HG02588 (cell line): ENCODE results near the gene ETV3L.

Source experiments
- ATAC-seq: cut with Tn5 transposase; IDR thresholded peaks from one replicate; pipeline ENCODE4 v1.9.1; 2021; ENCODE audit warnings: mild to moderate bottlenecking, moderate library complexity; ENCODE audit not compliant: unreplicated experiment

The ETV3L gene

DNA sequence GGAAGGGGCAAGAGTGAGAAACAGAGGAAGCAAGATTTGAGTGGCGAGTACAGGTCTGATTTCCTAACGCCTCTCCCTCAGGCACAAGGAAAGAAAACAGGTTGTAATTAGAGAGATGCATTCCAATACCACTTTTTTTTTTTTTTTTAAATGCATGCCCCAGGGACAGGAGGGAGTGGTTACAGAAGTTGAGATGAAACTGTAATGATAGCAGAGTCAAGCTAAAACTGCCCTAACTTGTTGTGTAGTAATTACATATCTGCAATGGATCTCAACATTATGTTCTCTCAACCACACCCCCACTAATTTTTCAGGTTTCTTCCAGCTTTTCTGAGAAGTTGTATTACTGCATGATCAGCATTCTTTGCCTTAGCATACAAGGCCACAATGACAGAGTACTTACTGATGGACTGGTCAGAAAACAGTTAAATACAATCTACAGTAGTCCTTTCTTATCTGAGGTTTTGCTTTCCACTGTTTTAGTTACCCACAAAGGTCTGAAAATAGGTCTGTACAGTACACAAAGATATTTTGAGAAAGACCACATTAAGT lies 33.1 kb upstream of the ETV3L start:
- no peak for ATAC-seq

DNA sequence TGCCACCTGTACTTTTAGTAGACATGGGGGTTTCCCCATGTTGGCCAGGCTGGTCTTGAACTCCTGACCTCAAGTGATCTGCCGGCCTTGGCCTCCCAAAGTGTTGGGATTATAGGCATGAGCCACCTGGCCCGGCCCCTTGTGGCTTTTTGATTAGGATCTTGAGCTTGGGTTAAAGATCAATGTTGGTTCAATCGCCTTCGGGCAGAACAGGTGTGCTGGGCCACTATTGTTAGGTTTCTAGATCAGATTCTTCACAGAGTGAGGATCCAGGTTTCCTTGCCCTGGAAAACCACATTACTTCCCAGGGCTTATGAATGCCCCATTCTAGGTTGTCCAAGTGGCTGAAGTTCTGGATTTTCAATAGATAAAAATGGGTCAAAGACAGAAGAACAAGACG lies 32.5 kb upstream of the ETV3L start:
- no peak for ATAC-seq

DNA sequence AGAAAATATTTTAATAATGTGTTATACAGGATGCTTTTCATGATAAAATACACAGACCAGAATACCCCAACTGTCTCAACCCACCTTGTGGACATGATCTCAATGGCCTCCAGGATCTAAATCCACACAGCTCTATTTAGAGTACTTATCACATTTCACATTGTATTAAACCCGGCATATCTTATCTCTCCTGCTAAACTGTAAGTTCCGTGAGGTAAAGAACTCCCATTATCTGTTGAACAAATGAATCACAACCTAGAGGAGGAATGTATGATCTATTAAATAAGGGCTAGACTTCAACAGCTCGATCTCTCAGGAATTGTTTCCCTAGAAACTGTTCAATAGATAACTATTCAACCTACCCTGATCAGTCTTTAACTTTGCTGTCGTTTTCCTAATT lies 31.7 kb upstream of the ETV3L start:
- no peak for ATAC-seq

DNA sequence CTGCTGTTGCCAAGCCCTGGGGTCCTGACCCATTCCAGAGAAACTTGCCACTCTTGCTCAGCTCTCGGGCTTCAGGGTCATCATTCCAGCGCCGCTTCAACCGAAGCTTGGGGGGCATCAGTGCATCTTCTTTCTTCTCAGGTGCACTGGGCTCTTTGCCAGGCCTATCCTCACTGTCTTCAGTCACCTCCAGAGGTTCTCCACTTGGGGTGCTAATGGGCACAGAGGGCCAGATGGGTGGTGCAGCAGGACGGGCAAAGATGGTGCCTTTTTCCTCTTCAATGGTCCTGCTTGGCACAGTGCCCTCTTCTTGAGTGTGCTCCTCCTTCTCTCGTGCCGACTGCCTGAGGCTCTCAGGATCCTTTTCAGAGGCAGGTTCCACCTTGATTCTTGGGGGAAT lies 25.2 kb upstream of the ETV3L start:
- no peak for ATAC-seq

DNA sequence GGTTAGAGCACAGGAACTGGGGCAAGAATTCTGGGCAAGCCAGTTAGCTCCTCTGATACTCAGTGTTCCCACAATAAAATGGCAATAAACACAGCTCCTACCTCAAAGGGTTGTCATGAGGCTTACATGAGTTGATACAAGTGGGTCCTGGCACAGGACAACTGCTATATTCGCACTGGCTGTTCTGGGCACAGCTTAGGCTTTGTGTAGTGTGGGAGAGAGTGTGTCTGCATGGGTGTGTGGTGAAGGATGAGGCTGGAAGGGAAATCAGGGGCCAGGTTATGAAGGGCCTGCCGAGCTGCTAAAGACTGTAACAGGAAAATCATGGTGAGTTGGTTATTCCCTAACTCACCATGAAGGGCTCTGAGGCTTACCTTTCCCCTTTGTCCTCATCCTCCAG lies 19.8 kb upstream of the ETV3L start:
- no peak for ATAC-seq

DNA sequence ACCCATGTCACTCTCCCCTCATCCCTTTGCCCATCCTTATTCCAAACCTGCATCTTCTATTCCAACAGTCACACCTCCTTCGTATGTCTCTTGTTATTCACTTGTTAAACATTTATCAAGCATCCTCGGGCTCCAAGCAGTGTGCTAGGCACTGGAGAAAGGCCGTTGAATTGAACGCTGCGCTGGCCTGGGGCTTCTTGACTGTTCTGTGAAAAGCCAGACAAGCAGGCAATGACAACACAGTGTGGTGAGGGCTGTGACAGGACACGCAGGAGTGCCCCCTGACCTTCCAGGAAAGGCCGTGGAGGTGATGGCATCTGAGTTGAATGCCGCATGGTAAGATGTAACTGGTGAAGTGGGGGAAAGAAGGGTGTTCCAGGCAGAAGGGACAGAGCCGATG lies 19.4 kb upstream of the ETV3L start:
- no peak for ATAC-seq

DNA sequence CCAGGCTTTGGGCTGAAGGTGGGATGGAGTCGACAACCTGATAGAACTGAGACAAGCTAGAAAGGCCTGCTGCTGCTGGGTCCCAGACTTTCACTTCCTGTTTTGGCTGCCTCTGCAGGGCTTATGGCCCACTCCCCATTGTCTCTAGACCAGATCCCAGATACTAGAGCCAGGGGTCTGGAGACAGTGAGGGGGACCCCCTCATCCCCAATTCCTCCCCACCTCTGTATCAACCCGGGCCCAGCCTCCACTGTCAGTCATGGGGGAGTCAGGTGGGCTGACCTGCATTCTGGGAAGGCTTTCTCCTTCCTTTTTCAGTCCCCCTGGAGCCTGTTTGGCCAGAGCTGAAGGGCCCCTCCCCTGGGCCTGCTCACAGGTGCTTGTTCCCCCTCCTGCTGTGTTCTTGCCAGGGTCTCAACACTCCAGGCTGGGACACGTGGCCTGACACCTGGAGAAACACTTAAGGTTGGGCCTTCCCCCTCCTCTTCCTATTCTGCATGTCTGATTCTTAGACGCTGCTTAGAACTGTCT lies 18.0 kb upstream of the ETV3L start:
- ATAC-seq, result peak; percentile 65

DNA sequence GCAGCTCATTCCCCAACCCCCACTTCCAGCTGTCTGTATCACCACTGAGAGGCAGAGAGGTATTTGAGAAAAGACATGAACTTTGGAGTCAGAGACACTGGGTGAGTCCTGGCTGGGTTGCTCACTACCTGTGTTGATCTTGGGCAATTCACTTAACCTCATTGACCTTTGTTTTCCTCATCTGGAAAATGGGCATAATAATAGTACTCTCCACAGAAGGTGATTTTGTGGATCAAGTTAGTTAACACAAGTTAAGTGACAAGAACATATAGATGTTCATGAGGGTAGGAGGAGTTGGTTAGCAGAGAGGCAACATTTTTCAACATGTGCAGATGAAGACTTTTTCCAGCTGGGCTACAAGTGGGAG lies 17.1 kb upstream of the ETV3L start:
- ATAC-seq, result no peak

DNA sequence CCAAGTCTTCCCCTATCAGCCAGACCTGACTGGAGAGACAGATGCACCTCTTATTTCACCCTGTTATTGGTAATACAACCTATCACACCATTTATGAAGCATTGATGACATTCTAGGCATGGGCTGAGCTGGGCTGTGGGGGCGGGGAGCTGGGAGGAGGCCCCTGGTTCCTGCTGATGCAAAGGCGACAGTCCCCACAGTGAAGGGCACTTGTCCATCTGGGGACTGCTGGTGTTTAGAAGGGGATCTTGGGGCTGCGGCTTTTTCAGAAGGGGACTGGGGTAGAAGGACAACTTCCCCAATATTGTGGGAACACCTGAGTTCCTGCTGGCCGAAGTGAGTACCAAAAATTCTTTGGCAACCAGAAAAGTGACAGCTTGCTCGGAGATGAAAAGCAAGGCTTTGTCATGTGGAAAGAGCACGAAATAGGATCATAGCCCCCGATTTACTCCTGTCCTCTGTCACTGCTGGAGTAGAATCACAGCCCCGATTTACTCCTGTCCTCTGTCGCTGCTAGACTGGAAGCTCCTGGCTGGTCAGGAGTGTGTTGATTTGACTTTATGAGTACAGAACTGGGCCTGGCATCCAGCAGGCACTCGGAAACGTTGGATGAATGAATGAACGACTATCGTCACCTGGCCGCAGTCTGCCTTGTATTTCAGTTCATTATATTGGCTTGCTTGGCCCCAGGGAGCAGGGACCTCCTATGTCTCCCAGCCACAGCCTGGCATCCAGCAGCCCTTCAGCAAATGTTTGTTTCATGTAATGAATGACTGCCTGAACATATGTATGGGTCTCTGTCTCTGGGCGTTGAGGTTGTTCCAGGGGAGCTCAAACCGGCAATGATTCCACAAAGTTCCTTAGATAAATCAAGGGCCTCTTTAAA lies 16.5 kb upstream of the ETV3L start:
- no peak for ATAC-seq

DNA sequence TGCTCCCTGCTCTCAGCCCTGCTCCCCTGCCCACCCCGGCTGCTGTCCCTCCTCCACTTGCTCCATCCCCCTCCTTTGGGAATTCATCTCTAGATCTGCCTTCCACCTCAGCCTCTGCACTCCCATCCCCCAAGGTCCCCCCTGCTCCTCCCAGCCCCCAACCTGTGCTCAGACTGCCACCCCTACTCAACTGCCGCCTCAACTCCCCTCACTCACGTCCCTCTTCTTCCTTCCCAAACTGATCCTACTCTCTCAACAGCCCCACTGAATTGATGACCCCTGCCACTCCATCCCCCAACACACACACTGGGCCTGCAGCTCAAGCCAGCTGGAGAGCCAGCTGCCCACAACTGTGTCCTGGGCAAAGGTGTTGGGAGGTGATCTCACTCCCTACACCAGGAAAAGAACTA lies 15.8 kb upstream of the ETV3L start:
- no peak for ATAC-seq

DNA sequence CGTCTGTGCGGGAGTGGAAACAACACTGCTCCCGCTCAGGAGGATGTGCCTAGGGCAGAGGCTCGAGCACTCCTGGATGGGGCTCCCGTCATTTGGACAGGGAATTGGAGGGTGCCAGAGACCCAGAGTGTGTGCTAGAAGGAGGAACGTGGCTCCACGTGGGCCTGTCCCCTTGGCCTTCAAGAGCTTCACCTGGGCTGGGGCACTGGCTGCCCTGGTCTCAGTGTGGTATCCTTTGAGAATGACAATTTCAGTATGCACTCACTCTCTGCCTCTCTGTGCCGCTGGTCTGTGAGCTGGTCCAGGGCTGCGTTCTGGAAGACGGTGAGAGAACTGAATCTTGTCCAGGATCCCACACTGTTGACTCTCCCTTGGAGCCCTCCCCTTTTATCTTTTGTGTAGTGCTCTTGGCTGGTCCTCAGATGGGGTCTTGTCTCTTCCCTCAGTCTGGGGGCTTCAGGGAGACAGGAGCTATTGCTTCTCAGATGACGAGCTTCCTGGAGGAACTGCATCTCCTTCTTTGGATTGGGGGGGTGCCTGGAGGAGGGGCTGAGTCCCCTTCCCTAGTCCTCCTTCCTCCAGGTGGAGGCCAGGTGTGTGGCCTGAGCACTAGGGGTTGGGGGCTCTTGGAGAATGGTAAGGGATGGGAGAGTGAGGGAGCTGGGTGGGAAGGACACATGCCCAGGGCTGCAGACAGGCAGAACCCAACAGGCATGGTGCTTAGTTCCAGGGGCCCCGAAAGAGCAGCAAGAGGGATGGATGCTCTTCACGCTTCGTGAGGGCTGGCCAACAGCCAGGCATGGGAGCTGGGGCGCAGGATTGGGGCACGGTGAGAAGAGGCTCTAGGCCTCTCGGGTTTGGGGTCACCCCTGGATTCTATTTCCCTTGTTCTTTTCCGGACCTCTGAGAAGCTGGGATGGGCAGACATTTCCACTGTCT lies 14.8 kb upstream of the ETV3L start:
- no peak for ATAC-seq

DNA sequence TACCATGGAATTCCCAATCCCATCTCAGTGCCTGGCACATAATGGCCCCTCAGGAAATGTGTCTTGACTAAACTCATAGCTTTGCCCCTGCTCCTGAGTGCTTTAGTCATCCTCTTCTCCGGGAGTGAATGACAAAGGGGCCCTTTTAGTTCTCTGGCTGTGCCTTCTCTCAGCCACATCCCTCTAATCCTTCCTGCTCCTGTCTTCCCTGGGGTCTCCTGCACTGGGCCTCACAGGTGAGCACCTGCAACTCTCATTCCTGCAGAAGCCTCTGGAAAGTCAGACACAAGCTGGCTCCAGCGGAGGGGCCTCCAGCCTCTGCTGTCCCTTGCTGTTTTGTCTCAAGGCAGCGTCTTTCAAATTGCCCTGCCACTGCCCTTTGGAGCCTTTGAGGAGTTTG lies 14.0 kb upstream of the ETV3L start:
- no peak for ATAC-seq

DNA sequence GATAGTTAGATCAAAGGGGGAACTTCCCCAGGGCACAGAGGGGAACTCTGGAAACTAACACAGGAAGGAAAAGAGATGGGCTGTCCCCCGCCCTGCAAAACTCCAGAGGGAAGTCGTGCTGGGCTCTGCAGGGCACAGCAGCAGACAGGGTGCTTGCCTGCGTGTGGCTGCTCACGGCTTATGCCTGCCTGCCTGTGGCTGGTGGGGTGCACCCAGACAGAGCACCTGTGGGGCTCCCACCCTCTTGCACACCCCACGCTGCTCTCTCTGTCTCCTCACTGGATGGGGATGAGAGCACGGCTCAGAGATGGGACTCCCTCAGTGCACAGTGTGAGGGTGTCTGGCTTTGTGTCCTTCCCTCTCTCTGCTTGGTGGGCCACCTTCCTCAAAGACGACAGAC lies 13.5 kb upstream of the ETV3L start:
- no peak for ATAC-seq

DNA sequence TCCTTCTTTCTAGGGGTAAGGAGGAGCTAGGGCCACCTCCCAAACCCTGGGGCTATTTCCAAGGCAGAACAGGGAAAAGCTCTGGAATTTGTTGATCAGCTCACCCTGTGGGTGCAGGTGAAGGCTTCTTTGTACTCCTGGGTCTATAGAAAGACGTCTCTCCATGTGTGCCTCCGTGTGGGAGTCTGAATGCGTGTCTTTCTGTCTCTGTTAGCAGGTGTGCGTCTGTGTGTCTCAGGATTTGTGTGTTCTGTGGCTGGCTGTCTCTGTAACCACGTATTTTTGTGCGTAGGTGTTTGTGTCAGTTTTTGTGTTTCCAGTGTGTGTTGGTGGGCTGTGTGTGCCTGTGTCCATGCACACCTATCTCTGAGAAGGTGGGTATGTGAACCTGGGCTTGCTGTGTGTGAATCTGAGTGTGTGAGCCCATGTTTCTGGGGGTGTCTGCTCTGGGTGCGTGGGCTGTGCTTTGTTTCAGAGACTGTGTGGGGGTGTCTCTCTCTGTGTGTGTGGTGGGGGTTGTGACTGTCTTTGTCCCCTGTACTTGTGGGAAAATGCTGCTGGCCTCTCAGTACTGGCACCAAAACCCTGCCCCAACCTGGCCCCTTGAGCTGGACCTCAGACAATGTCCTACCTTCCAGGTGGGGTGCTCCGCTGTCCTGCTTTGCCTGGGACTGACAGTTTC lies 12.7 kb upstream of the ETV3L start:
- no peak for ATAC-seq

DNA sequence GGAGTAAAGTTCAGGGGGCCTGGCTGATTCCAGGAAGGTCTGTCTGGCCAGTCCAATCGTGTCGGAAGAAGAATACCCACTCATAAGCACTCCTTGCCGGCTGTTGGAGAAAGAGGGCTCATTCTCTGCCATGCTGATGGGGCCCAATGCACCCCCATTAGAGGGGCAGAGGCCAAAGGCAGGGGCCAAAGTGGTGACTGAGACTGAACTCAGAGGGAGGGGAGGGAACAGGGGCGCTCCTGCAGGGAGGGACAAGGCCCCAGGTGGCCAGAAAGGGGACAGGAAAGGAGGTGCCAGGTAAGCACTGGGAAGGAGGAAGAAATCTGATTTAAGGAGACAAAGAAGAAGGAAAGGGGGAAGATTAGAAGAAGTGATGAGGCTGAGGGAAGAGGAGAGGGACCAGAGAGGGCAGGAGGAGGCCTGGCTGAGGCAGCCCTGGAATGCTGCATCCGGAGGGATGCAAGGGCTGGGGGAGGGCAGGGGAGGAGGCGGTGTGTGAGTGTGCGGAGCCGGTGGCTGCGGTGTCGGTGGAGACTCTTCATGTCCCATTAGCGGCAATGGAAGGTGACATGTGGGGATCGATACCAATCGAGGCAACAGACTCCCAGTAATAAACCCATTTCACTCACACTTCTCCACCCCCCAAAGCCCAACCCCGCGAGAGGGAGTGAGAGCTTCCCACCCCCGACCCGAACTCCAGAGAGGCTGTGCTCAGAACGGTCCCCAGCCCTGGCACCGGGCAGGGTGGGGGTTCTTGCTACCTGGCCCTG lies 12.0 kb upstream of the ETV3L start:
- ATAC-seq, result no peak

DNA sequence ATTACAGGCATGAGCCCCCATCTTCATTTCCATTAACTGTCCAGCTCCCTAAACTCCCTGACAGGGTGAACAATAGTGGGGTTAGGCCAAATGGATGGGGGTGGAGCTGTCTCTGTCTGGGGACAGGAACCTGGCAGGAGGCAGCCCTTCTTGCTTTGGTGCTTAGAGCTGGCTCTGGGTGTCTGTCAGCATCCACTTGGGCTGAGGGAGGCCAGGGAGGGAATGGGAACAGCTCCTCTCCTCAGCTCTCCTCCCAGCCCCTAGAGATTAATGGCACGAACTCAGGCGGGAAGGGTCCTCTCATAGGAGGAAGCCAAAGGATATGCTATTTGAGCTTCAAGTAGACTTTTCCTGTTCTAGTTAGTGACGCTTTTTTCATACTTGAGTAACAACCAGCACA lies 11.1 kb upstream of the ETV3L start:
- ATAC-seq, result no peak

DNA sequence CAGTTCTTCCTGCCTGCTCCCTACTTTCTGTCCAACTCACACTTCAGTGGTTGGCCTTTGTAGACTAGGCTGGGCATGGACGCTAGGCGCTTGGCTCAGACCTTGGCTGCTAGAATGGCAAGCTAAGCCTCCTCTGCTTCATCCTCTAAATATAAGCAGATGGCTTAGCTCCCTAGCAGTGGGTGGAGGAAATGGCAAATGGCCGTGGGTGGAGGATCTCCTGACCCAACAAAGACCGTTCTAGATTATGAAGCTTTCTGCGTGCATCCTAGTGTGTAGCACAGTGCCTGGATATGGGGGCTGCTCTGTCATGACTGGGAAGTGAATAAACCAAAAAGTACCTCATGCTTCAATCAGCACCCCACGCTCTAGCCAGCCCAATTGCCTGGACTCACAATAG lies 10.4 kb upstream of the ETV3L start:
- ATAC-seq, result no peak

DNA sequence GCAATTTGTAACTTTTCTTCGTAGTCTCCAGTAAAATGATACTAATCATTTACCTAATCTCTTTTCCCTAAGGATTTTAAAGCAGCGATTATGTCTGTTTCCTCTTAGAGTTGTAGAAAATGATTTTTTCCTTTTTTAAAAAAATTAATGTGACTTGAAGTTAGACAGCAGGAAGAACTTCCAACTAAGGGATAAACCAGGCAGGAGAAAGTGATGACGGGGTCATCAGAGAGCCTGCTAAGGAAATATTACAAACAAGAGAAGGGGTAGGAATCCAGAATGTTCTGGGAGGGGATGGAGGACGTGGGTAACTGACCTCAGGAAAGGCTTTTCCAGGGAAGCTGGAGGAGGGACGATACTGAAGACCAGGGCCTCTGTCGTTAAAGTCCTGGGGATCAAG lies 8.8 kb upstream of the ETV3L start:
- ATAC-seq, result no peak

DNA sequence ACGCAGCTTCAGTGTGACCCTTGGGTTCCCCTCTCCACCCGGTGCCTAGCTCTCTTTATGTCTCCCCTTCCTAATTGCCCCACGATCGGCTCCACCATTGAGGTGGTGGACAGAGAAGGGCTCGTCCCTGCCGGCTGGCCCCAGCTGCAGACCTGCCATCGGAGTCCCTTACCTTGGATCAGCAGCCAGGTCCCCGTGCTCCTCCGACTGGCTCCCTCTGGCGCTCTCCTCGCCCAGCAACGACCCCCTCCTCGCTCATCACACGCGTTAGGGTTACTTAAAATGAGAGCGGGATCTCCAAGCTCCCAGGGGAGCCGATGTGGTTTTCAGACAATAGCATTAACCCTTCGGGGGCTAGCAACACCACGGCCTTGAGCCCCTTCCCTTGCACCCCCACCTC lies 8.1 kb upstream of the ETV3L start:
- ATAC-seq, result no peak

DNA sequence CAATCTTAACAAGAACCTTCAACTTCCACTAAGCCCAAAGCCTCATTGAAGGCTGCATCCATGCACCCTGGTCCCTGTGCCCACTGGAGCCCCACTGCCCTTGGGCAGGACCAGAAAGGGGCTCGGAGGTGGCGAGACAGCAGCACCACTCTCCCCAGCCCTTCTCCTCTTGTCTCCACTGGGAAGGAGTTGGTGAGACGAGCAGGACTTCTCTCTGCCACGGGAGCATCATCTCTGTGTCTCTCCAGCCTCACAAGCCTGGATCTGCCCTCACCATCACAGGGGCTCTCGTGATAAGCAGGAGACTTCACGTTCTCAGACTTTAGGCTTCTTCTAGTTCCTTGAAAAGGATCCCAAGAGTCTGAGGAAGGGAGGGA lies 7.2 kb upstream of the ETV3L start:
- ATAC-seq, result no peak
